Measurements from ENCODE around the gene GRIN3B. TPM values are rescaled to one million over a fixed set of nuclear protein-coding genes. Genes with fewer than 3 reads are reported as not detected.

The GRIN3B gene
- total and polyA plus RNA-seq, 10 of the 15 experiments (the other 5 are each of a cell fraction or from before 2014, with no cell fraction given): 0.15 TPM; not detected in 9

GRCh38 chr19:984165-984967 is 15.9 kb upstream of the GRIN3B start, which contains the start of gene WDR18 (continued):
- TF ChIP-seq KLF5 (IDR thresholded peaks at IDR 0.05; ENCODE audit: partially characterized antibody): peak; percentile 57
- TF ChIP-seq SIX5 (IDR thresholded peaks at IDR 0.05; ENCODE audit: low read depth, low read length, severe bottlenecking): peak; percentile 70
- TF ChIP-seq REST (IDR thresholded peaks at IDR 0.05; ENCODE audit: low read depth, low read length): no peak
- peak; percentile 65; the same call in 1 of the 2 replicates for TF ChIP-seq PAX5 (IDR thresholded peaks at IDR 0.05; ENCODE audit: borderline replicate concordance, low read depth, low read length)
- 0 out of 2 replicates have a peak, but pooled peaks have one; percentile 18 for TF ChIP-seq TBL1XR1 (IDR thresholded peaks at IDR 0.05; ENCODE audit: low read depth, low read length)
- peak; percentile 88 for TF ChIP-seq GABPA (IDR thresholded peaks at IDR 0.05; ENCODE audit: low read depth)
- no peak for TF ChIP-seq PRDM15 (CRISPR knock-in tag; IDR thresholded peaks at IDR 0.05)
- peak; percentile 90 for TF ChIP-seq NRF1 (conservative IDR thresholded peaks at IDR 0.05; ENCODE audit: low read depth, low read length)

Data from GM12878 (cell line).